Measurements from ENCODE around the gene ZNF691. TPM values are rescaled to one million over a fixed set of nuclear protein-coding genes. Genes with fewer than 3 reads are reported as not detected.

ZNF691 gene
- polyA plus RNA-seq, 2 of the 4 experiments (the other 2 are of a cell fraction) = 4.8 to 6.2 TPM

- Histone ChIP-seq H3K27ac (peak within 1 kb of the TSS; percentile 97 to 98), H3K4me1 (peaks cover 31% of the 10 kb centered on the region; the same call in 2 of the 3 replicates), H3K9me3 (no peaks in the 10 kb centered on the region), H3K4me2 (peak within 1 kb of the TSS; percentile 77), H3K4me3 (peak within 1 kb of the TSS; percentile 52)
- ATAC-seq (peak; percentile 96 to 97), FAIRE-seq (no peak), DNase-seq (ENCODE audit: low read depth in 1 of 2, low spot score in 1 of 2) (peak; percentile 60 to 82)
- POLR2A ChIA-PET = interaction anchor here (0.8 to 3.0 kb wide), 5 partner anchors 10 to 108 kb away, joined by 3 to 15 read pairs (median 4); partner anchors contain the start of genes C1orf50, P3H1 and ZNF691
- TF ChIP-seq PHF8 (IDR thresholded peaks at IDR 0.05; ENCODE audit: borderline replicate concordance, low read depth) = peak; percentile 82; the same call in 1 of the 2 replicates
- TF ChIP-seq CHD2 (IDR thresholded peaks at IDR 0.05; ENCODE audit: low read length, partially characterized antibody) = peak; percentile 10
- no peak for TF ChIP-seq E2F6 (IDR thresholded peaks at IDR 0.05; ENCODE audit: borderline replicate concordance, low read depth)
- peak in 1 of 2 experiments; percentile 74; a peak in 2 of 5 replicates for TF ChIP-seq JUN (IDR thresholded peaks at IDR 0.05)
- TF ChIP-seq EHMT2 (IDR thresholded peaks at IDR 0.05; ENCODE audit: low read depth) = no peak
- TF ChIP-seq POLR2A (IDR thresholded peaks at IDR 0.05; ENCODE audit: low read length) = peak; percentile 31
- TF ChIP-seq KDM1A (IDR thresholded peaks at IDR 0.05; ENCODE audit: low read depth) = peak; percentile 41; the same call in 1 of the 2 replicates
- TF ChIP-seq MAZ (IDR thresholded peaks at IDR 0.05; ENCODE audit: borderline replicate concordance, low read depth, low read length) = no peak
- TF ChIP-seq BCL3 (IDR thresholded peaks at IDR 0.05) = 0 out of 3 replicates have a peak, but pooled peaks have one; percentile 44
- WGBS (ENCODE audit: missing lambda C conversion rate) = 3% methylated on average over 5 of the region's 66 CpGs
- CTCF ChIA-PET = interaction anchor here (1.3 to 2.0 kb wide), 2 partner anchors 29 to 39 kb away, joined by 5 to 7 read pairs; partner anchors contain the start of gene ZNF691
These were observed 29.6 kb upstream of the ZNF691 start, which contains the start of the genes ERMAP and SVBP for GRCh38 chr1:42816585-42817439. Gene ERMAP, plus strand, starts transcription at chr1:42817122. Its CDS starts 13,327 bp downstream, at chr1:42830449. Gene SVBP, minus strand, starts transcription at chr1:42817397. Its CDS starts 853 bp downstream, at chr1:42816544.

GRCh38 chr1:42817440-42817767 is 29.0 kb upstream of the ZNF691 start:
- CTCF ChIA-PET = interaction anchor here (2.0 kb wide), 1 partner anchor 39 kb away, joined by 7 read pairs; no protein-coding TSS in a partner anchor
- WGBS (ENCODE audit: missing lambda C conversion rate) = under 1% methylated on average over 8 of the region's 13 CpGs
- peaks cover 37% of the 10 kb centered on the region for H3K4me1 ChIP-seq
- peak overlapping the region; percentile 97 to 98 for H3K27ac ChIP-seq
- TF ChIP-seq CEBPB (IDR thresholded peaks at IDR 0.05) (no peak), MAX (IDR thresholded peaks at IDR 0.05) (no peak), NPAS2 (CRISPR knock-in tag; IDR thresholded peaks at IDR 0.05; ENCODE audit: borderline replicate concordance) (no peak), EHMT2 (IDR thresholded peaks at IDR 0.05; ENCODE audit: low read depth) (no peak), TP53 (CRISPR knock-in tag; IDR thresholded peaks at IDR 0.05) (no peak)
- FAIRE-seq (no peak), DNase-seq (ENCODE audit: low read depth in 1 of 2, low spot score in 1 of 2) (peak in 1 of 2 experiments; percentile 72), ATAC-seq (peak in 1 of 2 experiments; percentile 7; a peak in 2 of 6 replicates)
- H3K4me2 ChIP-seq = peak overlapping the region; percentile 77
- POLR2A ChIA-PET = interaction anchor here (1.0 to 3.0 kb wide), 3 partner anchors 29 to 107 kb away, joined by 3 to 15 read pairs (median 12); partner anchors contain the start of genes C1orf50, P3H1 and ZNF691
- no peaks in the 10 kb centered on the region for H3K9me3 ChIP-seq
- H3K4me3 ChIP-seq = peak overlapping the region; percentile 52

- Histone ChIP-seq H3K4me1 (peaks cover 42% of the 10 kb centered on the region), H3K4me3 (peak overlapping the region; percentile 52), H3K4me2 (peak overlapping the region; percentile 77), H3K27ac (0 out of 6 replicates have a peak overlapping the region, but pooled peaks of 1 of the 2 experiments have one; percentile 12), H3K9me3 (no peaks in the 10 kb centered on the region)
- FAIRE-seq (no peak), DNase-seq (ENCODE audit: low read depth in 1 of 2, low spot score in 1 of 2) (no peak), ATAC-seq (no peak)
- ChIA-PET POLR2A (interaction anchor here (1.0 to 3.0 kb wide), 3 partner anchors 29 to 107 kb away, joined by 3 to 15 read pairs (median 12); partner anchors contain the start of genes C1orf50, P3H1 and ZNF691), CTCF (no interaction called here)
- TF ChIP-seq CBX8 (IDR thresholded peaks at IDR 0.05) (no peak), ZFP36 (IDR thresholded peaks at IDR 0.05; ENCODE audit: borderline replicate concordance, partially characterized antibody) (no peak), SMC3 (IDR thresholded peaks at IDR 0.05) (no peak), BCL3 (IDR thresholded peaks at IDR 0.05) (no peak), NR3C1 (IDR thresholded peaks at IDR 0.05) (no peak), CBX2 (IDR thresholded peaks at IDR 0.05; ENCODE audit: borderline replicate concordance, low read depth) (no peak), HOXA7 (CRISPR knock-in tag; IDR thresholded peaks at IDR 0.05) (no peak), TFCP2L1 (CRISPR knock-in tag; IDR thresholded peaks at IDR 0.05) (no peak), ELK1 (IDR thresholded peaks at IDR 0.05; ENCODE audit: low read depth, low read length) (no peak)
- WGBS (ENCODE audit: missing lambda C conversion rate) = 96% methylated on average over 3 of the region's 3 CpGs
These were observed 28.4 kb upstream of the ZNF691 start for GRCh38 chr1:42817976-42818375.

Measured in A549 (cell line).